ENCODE results near the gene C20orf204. TPM values are rescaled to one million over a fixed set of nuclear protein-coding genes. Genes with fewer than 3 reads are reported as not detected.

Gene C20orf204
- total and polyA plus RNA-seq, 2 of the 4 experiments (the other 2 are of a cell fraction), result 0.09 to 0.18 TPM

GRCh38 chr20:64056639-64056888, 20.6 kb downstream of the C20orf204 start:
- Histone ChIP-seq H3K79me1 (ENCODE audit: low read depth in 1 of 2, low read length in 2 of 2) (no peaks in the 10 kb centered on the region), H2BK20ac (ENCODE audit: low read depth, low read length) (no peak overlapping the region), H3K4me2 (ENCODE audit: low read depth, low read length) (no peak overlapping the region), H3K14ac (replicated peaks; ENCODE audit: low read depth, low read length) (no peak overlapping the region), H3K23ac (ENCODE audit: low read depth, low read length) (no peak overlapping the region), H3K27ac (ENCODE audit: insufficient read depth, low read length) (no peak overlapping the region), H2BK120ac (ENCODE audit: low read depth, low read length) (no peak overlapping the region), H4K91ac (ENCODE audit: insufficient read depth, low read depth, low read length) (no peak overlapping the region), H2AFZ (replicated peaks; ENCODE audit: low read length, poor library complexity) (no peak overlapping the region), H3K4me1 (ENCODE audit: control insufficient read depth, insufficient read depth, low read length) (peaks cover 5% of the 10 kb centered on the region), H4K20me1 (ENCODE audit: insufficient read depth, low read length) (no peaks in the 10 kb centered on the region), H3K36me3 (ENCODE audit: control insufficient read depth, insufficient read depth, low read length) (no peaks in the 10 kb centered on the region), H4K5ac (ENCODE audit: low read depth, low read length) (no peak overlapping the region), H3K27me3 (ENCODE audit: control insufficient read depth, insufficient read depth, low read length) (peaks cover 11% of the 10 kb centered on the region; the same call in 1 of the 2 replicates), H3K9ac (ENCODE audit: low read depth, low read length) (no peak overlapping the region), H2AK5ac (ENCODE audit: low read depth, low read length) (no peak overlapping the region), H3K18ac (ENCODE audit: low read depth, low read length) (no peak overlapping the region), H3K9me1 (ENCODE audit: insufficient read depth, low read length) (no peaks in the 10 kb centered on the region), H4K8ac (ENCODE audit: low read depth in 2 of 2, low read length in 2 of 2) (no peak overlapping the region), H3K9me3 (ENCODE audit: control insufficient read depth, insufficient read depth, low read length) (no peaks in the 10 kb centered on the region), H2BK15ac (ENCODE audit: low read depth, low read length) (no peak overlapping the region), H2AK9ac (replicated peaks; ENCODE audit: low read depth, low read length, poor library complexity) (no peak overlapping the region), H3K4ac (ENCODE audit: low read depth, low read length) (no peak overlapping the region), H3K56ac (ENCODE audit: extremely low read depth, insufficient read depth, low read length) (no peak overlapping the region), H2BK5ac (ENCODE audit: low read depth, low read length, poor library complexity, severe bottlenecking) (no peak overlapping the region), H3K4me3 (ENCODE audit: insufficient read depth, low read depth, low read length) (no peak overlapping the region)
- DNase-seq (no peak), ATAC-seq (ENCODE audit: low read depth) (no peak)
- dilution Hi-C loops (cut with HindIII; ENCODE audit: low sequenced_read_pairs, unreplicated experiment) (no loop called here), in situ Hi-C loops (cut with MboI; ENCODE audit: low sequenced_read_pairs) (no loop called here), intact Hi-C loops (cut with micrococcal nuclease) (loop anchor here (2.0 to 5.0 kb wide), 4 partner anchors 18 to 519 kb away; partner anchors contain the start of genes PRPF6 and PTK6)
- no TSS peak for BruUV-seq (replicated peaks)
- ChIA-PET POLR2A (ENCODE audit: unreplicated experiment) (no interaction called here), CTCF (no interaction called here)
- no peak for TF ChIP-seq NFE2L2 (IDR thresholded peaks at IDR 0.05; ENCODE audit: low read depth, low read length)
- no peak for TF ChIP-seq USF2 (IDR thresholded peaks at IDR 0.05; ENCODE audit: low read depth, low read length)
- TF ChIP-seq POLR2A (IDR thresholded peaks at IDR 0.05; ENCODE audit: low read depth, low read length), result no peak
- TF ChIP-seq MAFK (IDR thresholded peaks at IDR 0.05; ENCODE audit: low read depth, low read length), result no peak
- TF ChIP-seq ELK1 (IDR thresholded peaks at IDR 0.05; ENCODE audit: borderline replicate concordance, low read depth, low read length), result no peak
- TF ChIP-seq BHLHE40 (IDR thresholded peaks at IDR 0.05; ENCODE audit: low read depth, low read length), result no peak
- no peak for TF ChIP-seq CTCF (conservative IDR thresholded peaks at IDR 0.05; ENCODE audit: low read depth, low read length)
- TF ChIP-seq MAZ (IDR thresholded peaks at IDR 0.05; ENCODE audit: borderline replicate concordance, low read depth, low read length), result no peak
- no peak for TF ChIP-seq RAD21 (IDR thresholded peaks at IDR 0.05; ENCODE audit: low read length)
- no peak for TF ChIP-seq SMC3 (IDR thresholded peaks at IDR 0.05; ENCODE audit: low read depth, low read length)
- TF ChIP-seq RCOR1 (IDR thresholded peaks at IDR 0.05; ENCODE audit: insufficient replicate concordance, low read length), result no peak
- no peak for TF ChIP-seq CEBPB (IDR thresholded peaks at IDR 0.05; ENCODE audit: low read depth, low read length)
- WGBS, 2 experiments (ENCODE audit: extremely low coverage in 2 of 2, insufficient read length in 1 of 2), result 46% methylated on average over 6 of the region's 7 CpGs; no CpG with 5 or more reads in 1 of the 2 experiments

Measured in IMR-90 (cell line).